Left cardiac atrium (tissue), 4 donors: ENCODE measurements around the gene STAB1. TPM values are rescaled to one million over a fixed set of nuclear protein-coding genes. Genes with fewer than 3 reads are reported as not detected.

Experiments used
- ATAC-seq, 2 donors: fragments of 200-7000 bp; cut with Tn5 transposase; one replicate each; pipeline ENCODE4 v1.9.1; 2020; ENCODE audit warnings: mild to moderate bottlenecking in 2 of 2, moderate library complexity in 2 of 2
- DNase-seq: peaks from one replicate; pipeline ENCODE4 v3.0.0-alpha.2; 2020
- intact Hi-C, 2 donors: fragments of 100-400 bp; cut with DNase I; formaldehyde crosslinking; loops; one replicate each; pipeline versions ENCODE4 v1.14.1 to v1.15.1; 2022 to 2023
- total RNA-seq, 2 donors: library from RNA; stranded (reverse); fragmentation: NEBNext Ultra II Directional; extraction: Animal tissue kit (Norgen Biotek cat#: 25700); gene quantifications; one replicate each; pipeline ENCODE4 v1.2.1, GENCODE V29; 2021
- donor health status: DM: no; HTN: yes; CAD: no.
- donor health status: DM: no; HTN: yes; CAD: no; lungs with severe emphysema.
- donor health status: DM: yes; HTN: yes; CAD: no.
- donor health status: Dilated cardiomyopathy.

The STAB1 gene
- total RNA-seq, 2 donors from 2014 or later: 169 to 195 TPM

GRCh38 chr3:52537165-52537620 is 42.1 kb downstream of the STAB1 start:
- intact Hi-C loops: loop anchor here in 1 of 2 donors (5.0 kb wide), 1 partner anchor 65 kb away; no protein-coding TSS in a partner anchor
- ATAC-seq (peak in 1 of 2 donors; percentile 2), DNase-seq (no peak)

DNA sequence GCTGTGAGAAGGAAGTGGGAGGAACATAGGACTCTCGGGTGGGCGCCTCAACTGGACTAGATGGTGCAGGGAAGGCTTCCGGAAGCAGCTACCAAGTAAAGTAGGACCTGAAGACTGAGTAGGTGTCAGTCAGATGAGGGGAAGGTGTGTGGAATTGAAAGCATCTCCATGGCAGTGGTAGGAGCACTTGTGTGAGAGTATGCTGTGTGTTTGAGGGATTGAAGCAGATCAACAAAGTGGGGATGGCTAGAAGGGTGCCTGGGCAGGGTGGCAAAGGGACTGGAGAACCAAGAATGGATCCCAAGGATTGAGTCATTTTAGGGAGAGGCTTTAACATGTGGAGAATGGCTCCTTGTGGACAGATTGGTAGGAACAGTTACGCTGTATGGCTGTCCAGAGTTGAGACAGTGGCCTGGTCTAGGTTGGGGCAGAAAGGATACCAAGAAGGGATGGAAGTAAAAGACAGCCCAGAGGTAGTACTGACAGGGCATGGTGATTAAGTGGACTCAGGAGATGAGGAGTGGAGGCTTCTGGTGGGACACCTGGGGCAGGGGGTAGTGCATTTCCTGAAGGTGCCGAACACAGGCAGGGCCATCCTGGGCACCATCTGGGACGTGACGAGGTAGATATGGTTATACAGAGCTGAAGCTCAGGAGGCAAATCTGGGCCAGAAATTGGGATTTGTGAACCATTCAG is 42.7 kb downstream of the STAB1 start:
- intact Hi-C loops: loop anchor here in 1 of 2 donors (5.0 kb wide), 1 partner anchor 66 kb away; no protein-coding TSS in a partner anchor
- no peak for DNase-seq
- no peak for ATAC-seq

- intact Hi-C loops: loop anchor here in 1 of 2 donors (5.0 kb wide), 1 partner anchor 67 kb away; no protein-coding TSS in a partner anchor
- ATAC-seq: no peak
Observed at GRCh38 chr3:52539010-52539653, 44.0 kb downstream of the STAB1 start.

GRCh38 chr3:52541050-52541449 is 45.9 kb downstream of the STAB1 start:
- DNase-seq (no peak), ATAC-seq (no peak)
- intact Hi-C loops: no loop called here

More at GRCh38 chr3:52539010-52539653, 44.0 kb downstream of the STAB1 start:
- no peak for DNase-seq

DNA sequence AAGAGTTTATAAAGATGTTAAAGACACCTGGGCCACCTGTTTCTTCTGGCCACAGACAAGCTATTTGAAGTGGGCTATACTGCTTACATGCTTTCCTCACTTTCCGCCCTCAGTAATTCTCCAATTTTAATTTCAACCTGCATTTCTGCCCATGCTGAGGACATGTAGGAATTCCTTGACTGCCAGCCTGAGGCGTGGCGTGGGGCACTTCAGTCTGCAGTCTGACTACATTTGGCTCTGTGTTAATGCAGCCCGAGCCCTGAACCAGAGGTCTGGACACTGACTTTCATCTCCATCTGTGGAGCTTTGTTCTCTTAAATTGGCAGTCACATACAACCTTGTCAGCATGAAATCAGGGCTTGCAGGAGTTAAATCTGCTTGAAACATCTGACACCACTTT is 49.8 kb downstream of the STAB1 start:
- DNase-seq (no peak), ATAC-seq (peak; percentile 47 to 48)
- intact Hi-C loops: no loop called here

- DNase-seq: no peak
- no peak for ATAC-seq
- intact Hi-C loops: no loop called here
Observed at GRCh38 chr3:52546111-52546901, 51.2 kb downstream of the STAB1 start.

DNA sequence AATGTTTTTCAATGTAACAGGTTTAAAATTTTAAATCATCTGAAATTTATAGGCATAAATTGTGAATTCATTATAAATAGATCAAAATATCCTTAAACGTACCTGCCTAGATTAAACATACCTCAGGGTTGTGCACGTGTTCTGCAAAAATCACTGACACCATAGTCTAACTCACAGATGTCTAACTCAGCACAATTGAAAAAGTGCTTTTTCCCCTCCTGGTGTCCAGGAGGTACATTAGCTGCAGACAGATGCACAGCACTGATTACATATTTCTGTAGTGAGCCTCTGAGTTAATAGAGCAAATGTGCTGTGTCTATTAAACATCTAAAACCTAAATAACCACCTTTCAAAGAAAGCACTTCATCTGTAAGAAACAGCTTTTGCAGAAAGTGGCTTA is 52.0 kb downstream of the STAB1 start:
- ATAC-seq (no peak), DNase-seq (no peak)
- intact Hi-C loops: no loop called here

DNA sequence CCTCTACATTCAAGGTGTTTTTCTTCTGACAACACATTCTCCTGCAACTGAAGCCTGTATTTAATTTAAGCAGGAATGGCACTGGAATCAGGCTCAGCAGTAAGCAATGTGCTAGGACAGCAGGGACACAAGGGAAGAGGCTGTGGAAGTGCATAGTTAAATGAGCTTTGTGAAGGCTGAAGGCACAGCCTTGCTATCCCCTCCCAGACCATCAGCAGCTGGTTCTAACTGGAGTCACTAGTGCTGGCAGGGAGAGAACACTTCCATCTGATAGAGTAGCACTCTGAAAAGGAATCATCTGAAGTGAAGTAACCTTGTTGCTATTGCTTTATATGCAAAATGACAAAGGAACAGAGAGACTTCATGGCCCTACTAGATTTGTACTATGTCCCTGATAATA is 56.0 kb downstream of the STAB1 start:
- DNase-seq (no peak), ATAC-seq (no peak)
- intact Hi-C loops: no loop called here

DNA sequence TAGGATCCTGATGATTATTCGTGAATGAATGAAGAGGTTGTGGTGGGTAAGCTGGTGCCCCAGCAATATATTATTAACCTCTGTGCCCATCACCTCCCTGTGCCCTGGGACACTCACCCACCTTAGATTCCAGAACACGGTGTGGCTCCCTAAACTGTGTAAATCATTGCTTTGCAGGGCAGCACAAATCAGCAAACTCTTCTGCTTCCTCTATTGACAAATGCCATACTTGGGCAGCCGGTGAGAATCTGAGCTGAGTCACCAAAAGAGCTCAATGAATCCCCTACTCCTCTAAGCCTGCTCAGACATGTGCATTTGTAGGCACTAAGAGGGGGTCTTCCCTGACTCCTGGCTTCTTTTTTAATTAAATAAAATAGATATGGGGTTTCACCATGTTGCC is 57.0 kb downstream of the STAB1 start:
- peak in 1 of 2 donors; percentile 31 for ATAC-seq
- intact Hi-C loops: no loop called here

DNA sequence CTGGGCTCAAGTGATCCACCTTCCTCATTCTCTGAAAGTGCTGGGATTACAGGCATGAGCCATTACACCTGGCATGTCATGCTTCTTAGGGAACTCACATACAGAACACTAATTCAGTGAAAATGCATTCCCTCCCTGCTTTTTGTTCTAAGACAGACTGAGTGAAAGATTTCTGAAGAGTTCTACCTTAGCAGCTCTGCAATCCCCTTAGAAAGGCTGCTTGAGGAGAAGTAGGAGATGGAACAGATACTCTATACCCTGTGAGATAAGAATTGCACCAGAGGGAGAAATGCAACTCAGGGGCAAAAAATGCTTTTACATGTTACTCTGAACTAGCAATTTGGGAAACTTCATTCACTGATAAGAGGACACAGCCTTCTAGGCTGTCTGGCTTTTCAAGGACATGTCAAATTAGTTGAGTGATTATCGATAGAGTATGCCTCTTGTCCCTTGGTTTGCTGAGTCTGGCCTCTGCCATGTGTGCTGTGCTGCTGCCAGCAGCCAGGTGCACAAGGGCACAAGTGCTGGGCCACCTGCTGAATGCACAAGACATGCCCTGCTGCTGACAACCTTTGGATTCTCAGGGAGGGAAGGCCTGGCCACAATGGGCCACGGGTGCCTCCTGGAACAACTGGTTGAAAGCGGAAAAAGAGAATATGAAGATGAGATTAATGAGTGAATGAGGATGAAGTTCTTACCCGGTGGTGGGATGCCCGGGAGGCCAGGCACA is 59.1 kb downstream of the STAB1 start:
- intact Hi-C loops: no loop called here
- DNase-seq (no peak), ATAC-seq (no peak)

More for the DNA sequence above, 57.0 kb downstream of the STAB1 start:
- no peak for DNase-seq

GRCh38 chr3:52555056-52555455 is 59.9 kb downstream of the STAB1 start:
- intact Hi-C loops: no loop called here
- ATAC-seq (no peak), DNase-seq (no peak)

DNA sequence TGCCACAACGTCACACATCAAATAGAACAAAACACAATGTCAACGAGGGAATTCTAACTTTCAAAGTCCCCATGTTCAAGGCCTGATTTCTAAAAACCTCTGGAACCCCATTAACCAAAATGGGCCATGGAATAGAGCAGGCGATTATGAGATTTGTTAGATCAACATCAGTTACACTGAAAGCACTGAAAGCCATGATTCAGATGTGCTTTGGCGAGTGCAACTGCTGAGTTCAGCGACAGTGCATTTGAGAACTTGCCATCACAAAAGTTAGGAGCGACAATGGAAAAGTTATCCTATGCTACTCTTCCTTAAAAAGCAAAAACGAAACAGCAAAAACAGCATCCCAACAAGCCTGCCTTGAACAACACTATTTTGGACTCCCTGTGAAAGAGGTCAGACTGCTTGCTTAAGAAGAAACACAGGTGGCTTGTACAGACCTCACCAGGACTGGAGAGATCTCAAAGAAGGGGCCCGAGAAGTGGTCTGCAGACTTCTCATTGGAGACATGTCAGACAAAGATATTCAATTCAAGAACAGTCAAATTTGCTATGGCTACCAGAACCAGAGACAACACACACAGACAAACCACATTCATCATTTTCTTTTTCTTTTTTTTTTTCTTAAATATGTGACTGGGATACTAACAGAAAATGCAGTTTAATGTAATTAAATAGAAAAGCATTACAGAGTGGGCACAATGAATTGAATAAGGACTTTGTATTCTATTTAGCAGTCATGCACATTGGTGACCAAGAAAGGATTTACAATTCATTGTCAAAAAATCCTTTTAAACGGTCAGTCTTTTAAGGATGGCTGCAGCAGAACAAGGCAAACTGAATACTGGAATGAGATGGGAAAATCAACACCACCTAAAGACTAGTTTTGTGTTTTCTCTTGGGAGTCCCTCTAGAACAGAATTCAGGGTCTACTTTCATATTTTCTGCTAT is 62.1 kb downstream of the STAB1 start:
- no peak for ATAC-seq
- DNase-seq: no peak
- intact Hi-C loops: no loop called here

DNA sequence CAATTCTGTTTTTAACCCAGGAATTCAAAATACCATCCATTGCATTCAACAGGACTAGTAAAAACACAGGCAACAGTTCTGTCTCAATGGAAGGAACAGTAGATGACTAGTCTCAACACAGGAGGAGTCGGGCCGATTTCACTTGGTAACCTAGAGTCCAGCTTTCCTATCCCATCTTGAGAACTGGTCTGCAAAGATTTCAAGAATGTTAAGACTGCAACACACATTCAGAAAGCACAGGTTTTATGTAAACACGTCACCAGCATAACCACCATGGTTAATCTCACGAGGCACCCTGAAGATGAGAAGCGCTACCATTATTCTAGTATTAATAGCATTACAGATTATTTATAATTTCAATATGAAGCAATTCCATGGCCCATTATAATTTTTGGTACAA is 63.3 kb downstream of the STAB1 start:
- ATAC-seq: no peak
- intact Hi-C loops: no loop called here
- DNase-seq: no peak

- no peak for ATAC-seq
- DNase-seq: no peak
- intact Hi-C loops: no loop called here
Observed at GRCh38 chr3:52561028-52561747, 66.0 kb downstream of the STAB1 start.

GRCh38 chr3:52563984-52564383 is 68.8 kb downstream of the STAB1 start:
- DNase-seq (no peak), ATAC-seq (no peak)
- intact Hi-C loops: no loop called here

DNA sequence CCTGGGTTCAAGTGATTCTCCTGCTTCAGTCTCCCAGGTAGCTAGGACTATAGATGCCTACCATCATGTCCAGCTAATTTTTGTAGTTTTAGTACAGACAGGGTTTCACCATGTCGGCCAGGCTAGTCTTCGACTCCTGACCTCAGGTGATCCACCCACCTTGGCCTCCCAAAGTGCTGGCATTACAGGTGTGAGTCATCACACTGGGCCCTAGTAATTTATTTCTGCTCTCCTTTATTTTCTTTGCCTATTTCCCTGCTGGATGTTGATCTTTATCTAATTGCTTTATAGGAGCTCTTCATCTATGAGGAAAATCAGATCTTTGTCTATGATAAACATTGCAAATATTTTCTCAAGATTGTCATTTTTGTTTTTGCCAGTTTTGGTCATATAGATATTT is 72.9 kb downstream of the STAB1 start:
- no peak for DNase-seq
- no peak for ATAC-seq
- intact Hi-C loops: no loop called here

DNA sequence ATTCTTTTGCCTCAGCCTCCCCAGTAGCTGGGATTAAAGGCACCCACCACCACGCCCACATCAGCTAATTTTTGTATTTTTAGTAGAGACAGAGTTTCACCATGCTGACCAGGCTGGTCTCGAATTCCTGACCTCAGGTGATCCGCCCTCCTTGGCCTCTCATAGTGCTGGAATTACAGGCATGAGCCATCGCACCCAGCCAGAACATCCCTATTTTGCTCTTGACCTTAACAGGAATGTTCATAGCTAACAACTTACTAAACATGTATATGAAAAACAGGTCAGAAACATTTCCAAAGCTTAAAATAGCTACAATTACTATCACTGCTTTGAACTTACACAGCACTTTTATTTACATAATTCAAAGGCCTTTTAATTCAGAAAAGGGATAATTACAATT is 74.9 kb downstream of the STAB1 start:
- no peak for DNase-seq
- peak in 1 of 2 donors; percentile 61 for ATAC-seq
- intact Hi-C loops: no loop called here

DNA sequence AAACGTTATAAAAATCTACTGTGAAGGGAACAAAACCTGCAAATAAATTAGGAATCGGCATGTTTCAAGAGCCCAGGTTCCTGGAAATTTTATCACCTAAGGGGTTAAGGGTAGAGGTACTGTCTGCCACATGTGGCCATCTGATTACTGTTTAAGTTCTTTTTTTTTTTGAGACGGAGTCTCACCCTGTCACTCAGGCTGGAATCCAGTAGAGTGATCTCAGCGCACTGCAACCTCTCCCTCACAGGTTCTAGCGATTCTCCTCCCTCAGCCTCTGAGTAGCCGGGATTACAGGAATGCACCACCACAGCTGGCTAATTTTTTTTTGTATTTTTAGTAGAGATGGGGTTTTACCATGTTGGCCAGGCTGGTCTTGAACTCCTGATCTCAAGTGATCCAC is 77.1 kb downstream of the STAB1 start:
- ATAC-seq (no peak), DNase-seq (no peak)
- intact Hi-C loops: no loop called here
